GM19043 (cell line): ENCODE measurements around the gene FGD5.

Experiments
- ATAC-seq: cut with Tn5 transposase; IDR thresholded peaks from one replicate; pipeline ENCODE4 v1.9.1; 2021; ENCODE audit warnings: low read depth; ENCODE audit not compliant: unreplicated experiment

The FGD5 gene

DNA sequence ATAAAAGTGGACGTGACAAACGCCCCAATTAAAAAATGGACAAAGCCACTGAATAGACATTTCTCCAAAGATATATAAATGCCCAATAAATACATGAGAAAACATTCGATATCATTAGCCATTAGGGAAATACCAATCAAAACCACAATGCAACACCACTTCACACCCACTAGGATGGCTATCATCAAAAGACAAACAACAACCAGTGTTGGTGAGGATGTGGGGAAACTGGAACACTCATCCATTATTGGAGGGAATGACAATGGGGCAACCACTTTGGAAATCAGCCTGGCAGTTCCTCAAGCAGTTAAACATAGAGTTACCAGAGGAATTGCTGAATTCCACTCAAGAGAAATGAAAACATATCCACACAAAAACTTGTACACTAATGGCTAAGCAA is 32.4 kb upstream of the FGD5 start:
- no peak for ATAC-seq

DNA sequence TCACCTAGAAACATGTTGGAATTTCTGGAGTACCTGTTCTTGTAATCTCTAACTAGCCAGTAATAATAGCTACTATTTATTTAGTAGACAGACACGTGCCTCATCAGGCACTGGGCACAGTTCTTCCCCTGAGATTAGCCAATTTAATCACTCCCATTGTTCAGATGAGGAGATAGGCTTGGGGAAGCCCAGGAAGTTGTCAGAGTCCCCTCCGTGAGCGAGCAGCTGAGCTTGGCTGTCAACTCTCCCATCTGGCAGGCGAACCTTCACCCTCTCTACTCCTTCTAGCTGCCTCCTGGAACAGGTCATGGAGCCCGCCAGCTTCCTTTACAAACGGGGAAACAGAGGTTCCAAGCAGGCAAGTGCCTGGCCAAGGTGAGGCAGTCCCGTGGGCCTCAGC is 31.1 kb upstream of the FGD5 start:
- no peak for ATAC-seq

DNA sequence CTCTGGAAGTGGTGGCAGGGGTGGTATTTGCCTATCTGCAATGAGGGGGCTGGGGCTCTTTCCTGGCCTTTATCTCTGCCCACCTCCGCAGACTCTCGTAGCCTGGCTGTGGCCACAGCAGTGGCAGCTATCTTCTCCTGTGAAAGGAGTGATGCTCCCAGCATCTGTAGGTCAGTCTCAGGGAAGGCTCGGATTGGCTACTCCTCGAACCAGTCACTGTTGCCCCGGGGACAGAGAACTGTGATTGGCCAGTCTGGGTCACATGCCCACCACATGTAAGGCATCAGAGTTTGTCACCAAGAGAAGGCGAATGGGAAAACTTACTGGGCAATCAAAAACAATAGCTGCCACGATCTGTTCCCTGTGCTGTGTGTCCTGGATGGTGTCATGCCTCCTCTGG is 30.1 kb upstream of the FGD5 start:
- no peak for ATAC-seq

DNA sequence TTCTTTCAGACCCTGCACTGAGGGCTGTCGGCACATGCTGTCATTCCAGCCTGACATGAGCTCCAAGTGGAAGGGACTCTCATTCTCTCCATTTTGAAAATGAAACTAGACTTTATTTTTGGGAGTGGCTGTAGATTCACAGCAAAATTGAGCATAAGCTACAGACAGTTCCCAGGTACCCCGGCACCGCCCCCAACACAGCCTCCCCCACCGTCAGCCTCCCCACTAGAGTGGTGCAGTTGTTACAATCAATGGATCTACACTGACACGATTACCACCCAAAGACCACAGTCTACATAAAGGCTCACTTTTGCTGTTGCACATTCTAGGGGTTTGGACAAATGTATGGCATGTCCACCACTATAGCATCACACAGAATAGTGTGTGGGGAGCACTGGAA is 29.5 kb upstream of the FGD5 start:
- no peak for ATAC-seq

DNA sequence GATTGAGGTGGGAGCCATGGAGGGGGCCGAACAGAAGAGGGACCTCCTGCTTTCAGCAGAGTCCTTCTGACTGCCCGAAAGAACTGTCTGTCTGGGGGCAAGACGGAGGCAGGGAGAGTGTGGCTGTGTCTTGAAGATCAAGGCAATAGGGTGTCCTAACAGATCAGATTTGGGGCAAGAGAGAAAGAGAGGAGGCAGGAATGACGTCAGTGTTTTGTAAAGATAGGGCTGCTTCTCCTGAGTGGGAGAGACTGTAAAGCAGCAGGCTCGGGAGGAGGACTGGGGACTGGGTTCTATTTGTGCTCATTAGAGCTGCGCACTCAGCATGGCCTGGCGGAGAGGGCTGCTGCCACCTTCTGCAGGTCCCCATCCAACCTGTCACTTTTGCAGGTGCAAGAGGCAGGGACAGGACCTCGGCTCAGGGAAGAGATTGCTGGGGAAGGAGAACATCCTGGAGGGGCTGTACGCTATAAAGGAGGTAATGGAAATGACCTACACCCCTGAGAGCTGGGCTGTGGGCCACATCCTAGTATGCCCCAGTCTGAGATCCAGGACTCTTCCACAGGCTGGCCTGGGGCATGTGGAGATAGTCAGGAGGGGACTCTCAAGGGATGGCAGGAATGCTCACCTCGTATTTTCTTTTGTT is 29.0 kb upstream of the FGD5 start:
- ATAC-seq = no peak

DNA sequence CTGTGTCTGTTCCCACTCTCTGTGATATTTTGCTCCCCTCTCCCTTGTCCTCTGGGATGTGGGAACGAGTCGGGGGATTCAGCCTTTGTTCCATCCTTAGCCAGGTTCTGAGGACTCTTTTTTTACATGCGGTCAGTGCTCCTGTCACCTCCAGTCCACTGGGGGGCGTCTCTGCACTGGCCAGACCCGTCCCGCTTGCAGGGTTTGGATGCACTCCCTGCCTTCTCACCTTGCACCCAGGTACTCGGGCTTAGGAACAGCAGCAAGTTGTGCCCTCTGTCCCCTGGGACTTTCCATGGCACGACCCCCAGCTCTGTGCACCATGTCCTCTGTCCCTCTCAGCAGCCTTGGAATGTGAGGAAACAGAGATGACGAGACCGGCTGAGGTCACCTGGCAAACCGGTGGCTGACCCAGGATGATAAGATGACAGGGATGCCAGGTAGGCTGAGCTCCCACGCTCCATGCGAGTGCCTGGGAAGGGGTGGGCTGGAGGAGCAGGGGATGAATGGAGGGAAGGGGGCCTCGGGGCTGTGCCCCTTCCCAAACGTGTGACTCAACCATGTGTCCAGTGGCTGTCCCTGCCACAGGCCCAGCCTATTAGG is 27.3 kb upstream of the FGD5 start:
- no peak for ATAC-seq

DNA sequence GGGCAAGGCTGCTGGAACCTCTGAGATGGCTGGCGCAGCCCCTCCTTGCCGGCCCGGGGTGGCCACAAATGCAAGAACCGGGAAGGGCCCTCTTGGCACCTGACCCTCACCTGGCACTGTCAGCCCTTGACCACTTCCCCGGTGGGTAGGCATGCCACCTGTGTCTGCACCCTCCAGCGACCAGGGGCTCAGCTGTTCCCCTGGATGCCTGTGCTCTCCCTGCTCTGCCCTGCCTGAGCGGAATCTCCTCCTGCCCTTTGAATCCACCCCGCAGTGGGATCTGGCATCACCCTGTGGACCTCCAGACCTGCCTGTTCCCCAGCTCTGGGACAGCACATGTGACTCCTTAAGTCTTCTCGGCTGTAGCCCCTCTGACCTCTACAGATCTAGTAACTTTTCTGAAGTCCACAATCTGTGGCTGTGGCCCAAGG is 26.1 kb upstream of the FGD5 start:
- ATAC-seq = no peak

DNA sequence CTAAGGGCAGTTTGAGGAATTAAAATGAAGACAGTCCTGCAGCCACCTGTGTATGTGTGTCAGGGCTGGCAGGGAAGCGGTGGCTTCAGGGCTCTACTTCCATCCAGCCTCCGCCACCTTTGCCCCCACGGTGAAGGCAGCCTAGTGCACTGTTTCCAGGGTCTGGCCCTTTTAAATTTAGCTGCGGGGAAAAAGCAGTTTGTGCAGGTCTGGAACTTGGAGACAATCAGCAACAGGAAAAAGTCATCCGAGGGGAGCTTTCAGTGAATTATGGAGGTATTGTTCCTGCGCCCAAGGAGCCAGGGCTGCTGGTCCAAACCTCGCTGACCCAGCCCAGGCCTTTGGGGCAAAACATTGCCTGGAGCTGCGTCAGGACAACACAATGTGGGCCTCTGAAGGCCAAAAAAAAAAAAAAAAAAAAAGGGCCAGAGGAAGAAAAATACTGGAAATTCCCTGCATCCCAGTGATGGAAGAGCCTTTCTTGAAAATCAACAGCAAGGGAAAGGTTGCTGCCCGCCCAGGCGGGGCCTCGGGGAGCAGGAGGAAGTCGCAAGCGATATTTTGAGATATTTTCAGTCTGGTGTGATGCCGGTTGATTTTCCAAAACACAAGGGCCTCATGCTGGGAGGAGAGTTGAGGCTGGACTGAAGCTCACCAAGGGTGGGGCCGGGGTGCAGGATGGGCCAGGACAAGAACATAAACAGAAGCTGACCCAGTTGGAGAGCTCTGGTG is 25.5 kb upstream of the FGD5 start:
- no peak for ATAC-seq

DNA sequence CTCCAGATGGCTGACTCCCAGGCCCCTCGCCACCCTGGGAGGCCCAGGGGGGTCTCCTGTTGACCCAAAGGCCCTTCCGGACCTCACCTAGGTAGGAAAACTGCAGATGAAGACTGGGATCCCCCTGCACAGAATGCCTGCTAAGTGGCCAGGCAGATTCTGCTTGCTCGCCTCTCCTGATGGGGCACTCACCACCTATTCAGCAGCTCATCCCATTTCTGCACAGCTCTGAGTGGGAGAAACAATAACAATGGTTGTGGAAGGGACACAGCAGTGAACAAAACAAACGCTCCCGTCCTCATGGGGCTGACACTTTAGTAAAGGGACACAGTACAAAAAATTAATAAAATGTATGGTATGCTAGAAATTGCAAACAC is 24.9 kb upstream of the FGD5 start:
- ATAC-seq = no peak

DNA sequence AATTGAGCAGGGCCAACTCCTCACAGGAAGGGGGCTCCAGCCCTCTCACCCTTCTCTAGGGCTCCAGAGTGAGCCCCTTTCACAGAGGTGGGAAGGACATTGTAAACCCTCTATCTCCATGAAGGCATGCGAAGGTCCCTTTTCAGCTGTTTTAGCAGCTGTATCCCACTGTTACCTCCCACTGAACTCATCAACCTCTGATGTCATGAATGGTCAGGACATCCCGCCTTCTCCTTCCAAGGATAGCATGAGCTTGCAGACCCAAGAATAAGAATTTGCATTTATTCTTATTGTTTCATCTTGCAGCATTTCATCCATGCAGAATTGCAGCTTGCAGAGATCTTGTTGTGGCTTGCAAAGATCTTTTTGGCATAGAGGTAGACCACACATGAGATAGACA is 24.3 kb upstream of the FGD5 start:
- no peak for ATAC-seq

DNA sequence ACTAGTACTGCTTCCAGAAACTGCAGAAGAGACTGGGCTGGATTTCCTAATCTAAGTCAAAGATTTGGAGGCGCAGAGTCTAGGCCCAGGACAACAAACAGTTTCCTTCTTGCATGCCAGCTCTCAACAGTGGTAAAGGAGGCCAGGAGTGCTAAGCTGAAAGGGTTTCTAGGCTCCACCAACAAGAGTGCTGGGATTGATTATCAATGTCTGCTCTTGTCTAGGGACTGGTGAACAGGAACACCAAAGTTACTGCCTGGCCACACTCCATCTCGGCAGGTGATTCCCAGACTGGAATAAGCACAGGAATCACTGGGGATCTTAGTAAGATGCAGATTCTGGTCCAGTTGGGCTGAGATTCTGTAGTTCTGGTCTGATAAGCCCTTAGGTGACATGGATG is 22.8 kb upstream of the FGD5 start:
- ATAC-seq = no peak

DNA sequence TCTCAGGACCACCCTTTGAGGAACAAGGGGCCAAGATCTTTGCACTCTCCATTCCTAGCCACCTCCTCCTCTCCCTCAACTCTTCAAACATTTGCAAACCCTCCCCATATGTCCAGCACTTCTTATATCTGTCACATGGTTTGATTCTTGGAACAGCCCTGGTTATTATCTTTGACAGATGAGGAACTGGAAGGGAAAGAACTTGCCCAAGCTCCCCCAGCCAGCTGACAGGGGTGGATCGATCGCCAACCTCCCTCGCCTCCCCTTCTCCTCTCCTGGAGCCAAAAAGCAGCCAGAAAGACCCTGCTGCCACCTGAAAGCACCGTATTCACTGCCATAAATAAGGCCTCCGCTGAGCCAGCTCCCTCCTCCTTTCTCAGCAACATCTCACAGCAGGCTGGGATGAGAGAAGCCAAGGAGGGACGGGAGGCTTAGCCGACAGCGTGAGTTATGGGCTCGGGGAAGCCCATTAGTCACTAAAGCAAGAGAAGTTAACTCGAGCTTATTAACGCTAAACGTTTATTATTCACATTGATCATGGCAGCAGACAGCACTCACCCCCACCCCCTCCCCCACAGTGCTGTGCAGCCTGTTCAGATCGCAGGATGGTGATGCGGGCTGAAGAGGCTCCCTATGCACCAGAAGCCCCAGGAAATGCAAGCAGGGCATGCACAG is 22.2 kb upstream of the FGD5 start:
- ATAC-seq = no peak

DNA sequence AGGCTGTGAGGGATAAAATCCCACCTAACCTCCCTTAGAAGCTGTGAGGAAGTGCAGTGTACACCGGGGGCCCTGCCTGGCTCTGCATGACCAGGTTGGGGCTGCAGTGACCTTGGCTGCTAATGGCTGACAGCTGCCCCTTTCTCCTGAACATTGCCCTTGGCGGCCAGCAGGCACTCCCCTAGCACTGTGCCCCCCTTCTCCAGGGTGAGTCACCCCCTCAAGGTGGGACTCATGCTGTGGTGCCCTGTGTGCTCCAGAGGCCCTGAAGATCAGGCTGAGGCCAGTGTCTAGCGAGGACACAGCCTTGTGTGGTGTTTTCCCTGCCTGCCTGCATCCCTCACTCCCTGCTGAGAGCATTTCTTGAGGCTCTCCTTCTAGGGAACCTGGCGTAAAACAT is 21.0 kb upstream of the FGD5 start:
- ATAC-seq = no peak

DNA sequence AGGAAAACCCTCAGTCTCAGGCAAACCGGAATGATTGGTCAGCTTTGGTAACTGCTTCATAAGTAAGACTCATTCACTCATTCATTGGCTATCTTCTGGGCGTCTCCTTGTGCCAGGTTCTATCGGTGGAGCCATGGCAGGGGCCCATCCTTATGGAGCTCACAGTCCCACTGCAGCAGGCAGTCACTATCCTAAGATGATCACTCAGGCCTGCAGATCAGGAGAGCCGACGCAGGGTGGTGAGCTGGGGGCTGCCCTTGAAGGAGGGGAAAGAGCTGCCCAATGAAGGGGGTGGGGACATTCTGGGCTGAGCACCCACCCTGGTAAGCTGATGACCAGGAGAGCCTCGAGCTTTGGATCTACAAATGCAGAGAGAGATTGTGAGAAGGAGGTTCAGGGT is 20.5 kb upstream of the FGD5 start:
- ATAC-seq = no peak

DNA sequence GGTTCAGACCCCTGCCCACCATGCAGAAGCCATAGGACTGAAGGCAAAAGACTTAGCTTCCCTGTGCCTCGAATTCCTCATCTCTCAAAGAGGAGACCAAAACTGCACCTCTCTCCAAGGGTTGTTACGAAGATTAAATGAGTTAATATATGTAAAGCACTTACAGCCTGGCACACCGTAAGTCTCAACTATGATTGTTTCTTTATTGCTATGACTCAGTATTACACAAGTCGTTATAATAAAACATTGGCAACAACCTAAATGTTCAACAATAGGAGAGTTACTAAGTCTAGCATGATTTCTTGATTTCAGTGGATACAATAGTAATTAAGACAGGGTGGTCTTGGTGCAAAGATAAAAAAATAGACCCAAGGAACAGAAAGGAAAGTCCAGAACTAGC is 19.6 kb upstream of the FGD5 start:
- ATAC-seq = no peak

DNA sequence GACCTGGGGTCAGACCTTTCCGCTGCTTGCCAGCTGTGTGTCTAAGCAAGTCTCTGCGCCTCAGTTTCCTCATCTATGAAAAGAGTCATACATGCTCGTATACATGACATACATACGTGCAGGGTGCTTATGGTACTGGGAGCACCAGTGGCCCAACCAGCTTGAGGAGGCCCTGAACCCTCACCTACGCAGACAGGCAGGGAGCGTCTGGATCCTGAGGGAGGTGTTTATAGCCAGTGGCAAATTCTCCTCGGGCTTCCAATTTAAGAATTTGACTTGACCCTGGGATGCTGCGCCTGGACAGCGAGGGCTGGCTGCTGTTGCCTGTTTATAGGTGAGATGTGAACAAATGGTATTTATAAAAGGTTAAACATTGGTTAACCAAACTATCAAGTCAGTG is 17.7 kb upstream of the FGD5 start:
- no peak for ATAC-seq

DNA sequence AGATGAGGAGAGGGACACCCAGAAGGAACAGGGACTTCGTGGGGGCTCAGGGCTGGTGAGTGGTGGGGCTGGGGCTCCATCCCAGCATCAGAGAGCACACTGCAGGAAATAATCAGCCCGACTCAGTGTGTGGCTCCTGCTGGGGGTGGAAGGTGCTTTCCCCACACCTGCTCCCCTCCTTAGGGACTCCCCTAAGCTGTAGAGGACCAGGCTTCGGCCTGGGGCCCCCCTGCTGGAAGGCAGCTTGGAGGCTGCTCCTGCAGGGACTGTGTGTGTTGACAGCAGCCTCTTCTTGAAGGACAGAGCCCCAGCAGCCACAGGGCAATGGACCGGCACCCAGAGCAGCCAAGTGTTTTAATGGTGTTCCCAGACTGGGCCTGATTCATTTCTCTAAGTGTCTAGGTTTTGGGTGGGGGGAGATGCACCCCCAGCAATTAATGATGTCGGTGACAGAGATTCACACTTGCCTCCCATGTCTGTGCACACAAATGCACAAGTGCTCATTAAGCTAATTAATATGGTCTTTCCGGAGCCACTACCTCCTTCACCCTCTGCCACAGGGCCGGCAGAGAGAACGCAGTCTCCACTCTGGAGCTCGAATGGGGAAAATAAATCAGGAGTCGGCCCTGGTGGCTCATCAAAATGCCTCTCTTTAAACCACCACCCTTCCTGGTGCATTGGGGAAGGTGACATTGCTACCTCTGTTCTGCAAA is 16.9 kb upstream of the FGD5 start:
- ATAC-seq = no peak

DNA sequence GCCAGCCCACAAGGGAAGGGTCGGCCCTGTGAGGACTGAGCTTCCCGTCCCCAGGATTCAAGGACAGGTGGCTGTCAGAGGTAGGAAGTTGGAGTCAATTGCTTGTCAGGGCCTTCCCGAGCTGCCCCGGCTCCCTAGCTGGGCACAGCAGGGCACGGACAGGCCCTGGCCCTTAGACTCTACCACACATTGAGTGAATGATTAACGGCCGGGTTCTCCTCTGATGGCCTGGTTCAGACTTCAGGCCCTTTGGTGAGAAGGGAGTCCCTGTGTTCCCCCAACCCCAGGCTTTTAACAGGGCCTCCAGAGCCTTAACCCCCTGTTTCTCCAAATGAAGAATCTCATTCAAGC is 16.4 kb upstream of the FGD5 start:
- no peak for ATAC-seq

DNA sequence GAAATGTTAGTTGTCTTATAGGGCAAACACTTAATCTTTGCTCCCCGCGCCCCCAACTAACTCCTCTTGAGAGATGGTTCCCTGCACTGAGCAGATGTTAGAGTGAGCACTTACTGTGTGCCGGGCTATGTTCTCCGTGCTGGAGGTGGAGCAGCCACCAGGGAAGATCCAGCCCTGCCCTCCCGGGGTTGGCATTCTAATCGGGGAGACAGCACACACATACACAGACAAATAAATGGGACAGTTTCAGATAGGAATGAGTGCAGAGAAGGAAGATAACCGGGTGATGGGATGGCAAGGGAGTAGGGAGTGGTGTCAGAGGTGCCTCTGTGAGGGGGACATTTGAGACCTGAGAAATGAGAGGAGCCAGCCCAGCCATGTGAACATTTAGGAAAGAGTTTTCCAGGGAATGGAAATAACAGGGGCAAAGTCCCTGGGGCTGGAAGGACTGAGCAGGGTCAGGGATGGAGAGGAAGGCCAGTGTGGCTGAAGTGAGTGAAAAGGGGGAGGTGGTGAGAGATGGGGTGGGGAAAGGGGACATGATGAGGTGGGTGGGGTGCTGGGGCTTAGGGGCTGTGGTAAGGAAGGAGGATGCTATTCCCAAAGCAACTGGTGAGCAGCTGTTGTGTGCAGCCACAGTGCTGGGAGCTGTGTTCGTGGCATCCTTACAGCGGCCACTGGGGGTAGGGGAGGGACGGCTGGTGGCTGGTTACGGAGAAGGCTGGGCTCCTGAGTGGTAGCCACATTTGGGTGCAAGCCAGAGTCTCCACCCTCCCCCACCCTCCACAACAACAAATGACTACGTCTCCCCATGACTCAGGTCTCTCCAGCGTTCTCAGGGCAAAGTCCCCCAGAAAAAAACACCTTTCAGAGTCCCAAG is 15.4 kb upstream of the FGD5 start:
- ATAC-seq = no peak
